HCT116 (cell line): ENCODE measurements around the gene SETD6. TPM values are rescaled to one million over a fixed set of nuclear protein-coding genes. Genes with fewer than 3 reads are reported as not detected.

ENCODE experiments used
- ATAC-seq: fragments of 200-7000 bp; cut with Tn5 transposase; 2 replicates; pipeline ENCODE4 v1.9.1; 2020; ENCODE audit warnings: mild to moderate bottlenecking, moderate library complexity
- BruUV-seq: library from RNA; stranded (reverse); fragments of 400-500 nt; replicated peaks from 2 replicates; lab custom pipeline; 2021; lab: Mats Ljungman, UMichigan
- CTCF ChIA-PET: fragments of 300-600 bp; sonication (Branson Sonifier 250); formaldehyde crosslinking; loops from one replicate; lab custom pipeline; 2021; ENCODE audit warnings: antibody characterized with exemption; lab: Charles Lee
- POLR2A ChIA-PET: fragments of 300-600, 350-600 bp; sonication (Branson Sonifier 250); formaldehyde crosslinking; loops from one replicate; lab custom pipeline; 2021; ENCODE audit warnings: antibody characterized with exemption; lab: Charles Lee
- RAD21 ChIA-PET, 2 experiments: fragments of 300-600 bp; sonication (Branson Sonifier 250); formaldehyde crosslinking; loops; one replicate each; lab custom pipeline; 2023; ENCODE audit warnings: low total read pairs in 2 of 2; ENCODE audit not compliant: uncharacterized antibody in 2 of 2, unreplicated experiment in 2 of 2, low non-redundant PET in 1 of 2; lab: Charles Lee
- DNase-seq: peaks from one replicate; pipeline ENCODE4 v3.0.0-alpha.2; 2010; ENCODE audit warnings: low read depth, low spot score
- H2AFZ ChIP-seq: fragments of 200-600 bp; shearing (Covaris generic), sonication (generic); 2 replicates; pipeline ENCODE4 v1.6.1; 2017; ENCODE audit warnings: low read depth, mixed run types, mixed read lengths, antibody characterized with exemption, low read length; ENCODE audit not compliant: poor library complexity, severe bottlenecking
- H3K27ac ChIP-seq: 2 replicates; pipeline ENCODE4 v1.5.1; 2012; ENCODE audit warnings: low read depth, low read length
- H3K27me3 ChIP-seq: fragments of 200-600 bp; sonication (generic); 2 replicates; pipeline ENCODE4 v1.6.1; 2016; ENCODE audit warnings: mixed run types, low read length, mixed read lengths; ENCODE audit not compliant: insufficient read depth
- H3K36me3 ChIP-seq, 2 experiments: fragments of 200-500 bp in 1 of 2; fragments of 200-600 bp in 1 of 2; sonication (Bioruptor generic) in 1 of 2; sonication (generic) in 1 of 2; 2 replicates each; pipeline versions ENCODE4 v1.5.1 to v1.6.1; 2014 to 2016; ENCODE audit warnings: low read length in 2 of 2, inconsistent platforms in 1 of 2, mixed read lengths in 1 of 2, mixed run types in 1 of 2; ENCODE audit not compliant: insufficient read depth in 2 of 2, control insufficient read depth in 1 of 2
- H3K4me1 ChIP-seq, 2 experiments: fragments of 200-600 bp in 1 of 2; sonication (generic) in 1 of 2; 2 replicates each; pipeline versions ENCODE4 v1.5.1 to v1.6.1; 2012 to 2017; ENCODE audit warnings: low read length in 2 of 2, inconsistent platforms in 1 of 2, mild to moderate bottlenecking in 1 of 2, mixed read lengths in 1 of 2, mixed run types in 1 of 2, moderate library complexity in 1 of 2; ENCODE audit not compliant: insufficient read depth in 2 of 2, control insufficient read depth in 1 of 2
- H3K4me2 ChIP-seq: fragments of 200-600 bp; sonication (generic); 2 replicates; pipeline ENCODE4 v1.6.1; 2017; ENCODE audit warnings: mixed run types, low read length, mixed read lengths
- H3K4me3 ChIP-seq, 2 experiments: fragments of 200-600 bp in 1 of 2; sonication (generic) in 1 of 2; replicated peaks in 1 of 2; 2 replicates each; pipeline ENCODE4 v1.5.1; 2011 to 2016; ENCODE audit warnings: low read length in 2 of 2, control low read depth in 1 of 2, low read depth in 1 of 2, mild to moderate bottlenecking in 1 of 2, mixed read lengths in 1 of 2, mixed run types in 1 of 2
- H3K79me2 ChIP-seq: fragments of 200-600 bp; sonication (generic); 2 replicates; pipeline ENCODE4 v1.6.1; 2017; ENCODE audit warnings: mild to moderate bottlenecking, mixed run types, low read length, moderate library complexity, mixed read lengths; ENCODE audit not compliant: insufficient read depth
- H3K9ac ChIP-seq: fragments of 200-600 bp; sonication (generic); 2 replicates; pipeline ENCODE4 v1.6.1; 2016; ENCODE audit warnings: low read length, mixed read lengths
- H3K9me2 ChIP-seq: fragments of 200-600 bp; sonication (generic), shearing (Covaris generic); 2 replicates; pipeline ENCODE4 v1.6.1; 2017; ENCODE audit warnings: mixed run types, mild to moderate bottlenecking, moderate library complexity; ENCODE audit not compliant: insufficient read depth
- H3K9me3 ChIP-seq, 2 experiments: fragments of 200-500 bp in 1 of 2; fragments of 200-600 bp in 1 of 2; sonication (Bioruptor generic) in 1 of 2; sonication (generic) in 1 of 2; 2 replicates each; pipeline ENCODE4 v1.6.1; 2014 to 2017; ENCODE audit warnings: low read length in 2 of 2, mixed read lengths in 2 of 2, inconsistent platforms in 1 of 2, low read depth in 1 of 2, mild to moderate bottlenecking in 1 of 2, mixed run types in 1 of 2, moderate library complexity in 1 of 2; ENCODE audit not compliant: control insufficient read depth in 1 of 2, insufficient read depth in 1 of 2
- H4K20me1 ChIP-seq: fragments of 200-600 bp; sonication (generic), shearing (Covaris generic); 2 replicates; pipeline ENCODE4 v1.6.1; 2017; ENCODE audit warnings: mixed run types, mild to moderate bottlenecking, moderate library complexity; ENCODE audit not compliant: insufficient read depth
- JUND ChIP-seq: IDR thresholded peaks from 2 replicates; pipeline ENCODE4 v1.6.1; 2012
- POLR2AphosphoS5 ChIP-seq: IDR thresholded peaks from 2 replicates; pipeline ENCODE4 v1.6.1; 2011; ENCODE audit warnings: mild to moderate bottlenecking, low read depth, low read length, moderate library complexity
- SP1 ChIP-seq: IDR thresholded peaks from 2 replicates; pipeline ENCODE4 v1.6.1; 2012; ENCODE audit warnings: low read depth
- intact Hi-C: fragments of 100-400 bp; cut with micrococcal nuclease; formaldehyde crosslinking; loops from 2 replicates; pipeline ENCODE4 v1.10.0; 2022
- total RNA-seq: library from RNA; stranded (reverse); gene quantifications from one replicate; pipeline ENCODE4 v1.2.1, GENCODE V29; 2021; ENCODE audit not compliant: unreplicated experiment
- TF ChIP-seq, protein P1 (sequence below): IDR thresholded peaks from 2 replicates; pipeline ENCODE4 v1.6.1; 2012
- TF ChIP-seq, protein P2 (sequence below), 3 experiments: fragments of 200-600 bp in 1 of 3; sonication (generic) in 1 of 3; IDR thresholded peaks in 2 of 3; conservative IDR thresholded peaks in 1 of 3; 2 replicates each; pipeline ENCODE4 v1.5.1; 2012 to 2017; ENCODE audit warnings: low read depth in 2 of 3, low read length in 2 of 3, antibody characterized with exemption in 1 of 3, borderline replicate concordance in 1 of 3, control low read depth in 1 of 3, mild to moderate bottlenecking in 1 of 3, mixed read lengths in 1 of 3, mixed run types in 1 of 3, moderate library complexity in 1 of 3; ENCODE audit not compliant: insufficient read depth in 1 of 3

SETD6 gene
- total RNA-seq, 1 experiment from 2014 or later: 26.6 TPM

GRCh38 chr16:58518083-58518979, 3.0 kb downstream of the SETD6 start:
- Histone ChIP-seq H3K27ac (no peak overlapping the region), H3K79me2 (peaks cover 70% of the 10 kb centered on the region), H3K9me2 (no peaks in the 10 kb centered on the region), H4K20me1 (no peaks in the 10 kb centered on the region; the same call in 1 of the 2 replicates), H3K4me3 (no peak overlapping the region), H3K27me3 (no peaks in the 10 kb centered on the region), H3K36me3 (peaks cover 50 to 58% of the 10 kb centered on the region in 2 experiments), H3K4me2 (no peak overlapping the region), H3K9ac (no peak overlapping the region), H3K9me3 (no peaks in the 10 kb centered on the region), H3K4me1 (peaks cover 5 to 22% of the 10 kb centered on the region in 2 experiments; a peak in 3 of 4 replicates)
- ChIA-PET CTCF (no interaction called here), POLR2A (no interaction called here)
- DNase-seq: no peak
- BruUV-seq: no TSS peak
- intact Hi-C loops: no loop called here
- TF ChIP-seq POLR2AphosphoS5 (no peak), SP1 (no peak), JUND (no peak)
- TF ChIP-seq, protein P1, sequence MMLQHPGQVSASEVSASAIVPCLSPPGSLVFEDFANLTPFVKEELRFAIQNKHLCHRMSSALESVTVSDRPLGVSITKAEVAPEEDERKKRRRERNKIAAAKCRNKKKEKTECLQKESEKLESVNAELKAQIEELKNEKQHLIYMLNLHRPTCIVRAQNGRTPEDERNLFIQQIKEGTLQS: no peak
- TF ChIP-seq, protein P2, sequence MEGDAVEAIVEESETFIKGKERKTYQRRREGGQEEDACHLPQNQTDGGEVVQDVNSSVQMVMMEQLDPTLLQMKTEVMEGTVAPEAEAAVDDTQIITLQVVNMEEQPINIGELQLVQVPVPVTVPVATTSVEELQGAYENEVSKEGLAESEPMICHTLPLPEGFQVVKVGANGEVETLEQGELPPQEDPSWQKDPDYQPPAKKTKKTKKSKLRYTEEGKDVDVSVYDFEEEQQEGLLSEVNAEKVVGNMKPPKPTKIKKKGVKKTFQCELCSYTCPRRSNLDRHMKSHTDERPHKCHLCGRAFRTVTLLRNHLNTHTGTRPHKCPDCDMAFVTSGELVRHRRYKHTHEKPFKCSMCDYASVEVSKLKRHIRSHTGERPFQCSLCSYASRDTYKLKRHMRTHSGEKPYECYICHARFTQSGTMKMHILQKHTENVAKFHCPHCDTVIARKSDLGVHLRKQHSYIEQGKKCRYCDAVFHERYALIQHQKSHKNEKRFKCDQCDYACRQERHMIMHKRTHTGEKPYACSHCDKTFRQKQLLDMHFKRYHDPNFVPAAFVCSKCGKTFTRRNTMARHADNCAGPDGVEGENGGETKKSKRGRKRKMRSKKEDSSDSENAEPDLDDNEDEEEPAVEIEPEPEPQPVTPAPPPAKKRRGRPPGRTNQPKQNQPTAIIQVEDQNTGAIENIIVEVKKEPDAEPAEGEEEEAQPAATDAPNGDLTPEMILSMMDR (IDR thresholded peaks at IDR 0.05 in 2 of 3, conservative IDR thresholded peaks at IDR 0.05 in 1 of 3; ENCODE audit: borderline replicate concordance in 1 of 3, insufficient read depth in 1 of 3, low read depth in 2 of 3, low read length in 2 of 3): no peak
- TF ChIP-seq, all 23 proteins: peak for 0
- no peak overlapping the region for H2AFZ ChIP-seq
- no peak for ATAC-seq
- RAD21 ChIA-PET: no interaction called here
